A549 (cell line): ENCODE measurements around the gene VENTX. TPM values are rescaled to one million over a fixed set of nuclear protein-coding genes. Genes with fewer than 3 reads are reported as not detected.

Experiments used
- ATAC-seq, 2 experiments: fragments of 200-7000 bp in 1 of 2; fragments of >200 bp in 1 of 2; cut with Nextera tagmentation in 1 of 2; cut with Tn5 transposase in 1 of 2; 3 replicates each; pipeline versions ENCODE4 v1.8.0 to v1.9.1; 2018 to 2020; ENCODE audit warnings: mild to moderate bottlenecking in 1 of 2, moderate library complexity in 1 of 2
- CTCF ChIA-PET: fragments of 300-600 bp; sonication (Branson Sonifier 250); formaldehyde crosslinking; extraction: SDS; loops from one replicate; lab custom pipeline; 2021; ENCODE audit warnings: antibody characterized with exemption, inconsistent platforms; lab: Yijun Ruan, JAX
- POLR2A ChIA-PET: fragments of 350-600 bp; formaldehyde crosslinking; extraction: SDS; loops from one replicate; lab custom pipeline; 2021; ENCODE audit warnings: antibody characterized with exemption, inconsistent platforms; lab: Yijun Ruan, JAX
- DNase-seq, 2 experiments: peaks; one replicate each; pipeline versions ENCODE4 v3.0.0 to v3.0.0-alpha.2; 2011 to 2016; ENCODE audit warnings: low read depth in 1 of 2, low spot score in 1 of 2
- FAIRE-seq: peaks from 2 replicates; lab custom pipeline; 2011; peaks lifted over from hg19 to GRCh38; lab: Jason Lieb, UNC
- H3K27ac ChIP-seq, 2 experiments: fragments of >200 bp; sonication (Bioruptor Twin); formaldehyde crosslinking; 3 replicates each; pipeline ENCODE4 v1.5.1; 2016 to 2017
- H3K4me1 ChIP-seq: fragments of >200 bp; sonication (Bioruptor Twin); formaldehyde crosslinking; 3 replicates; pipeline ENCODE4 v1.6.1; 2016
- H3K4me2 ChIP-seq: fragments of >200 bp; sonication (Bioruptor Twin); formaldehyde crosslinking; 3 replicates; pipeline ENCODE4 v1.6.1; 2016
- H3K4me3 ChIP-seq: fragments of >200 bp; sonication (Bioruptor Twin); formaldehyde crosslinking; 3 replicates; pipeline ENCODE4 v1.5.1; 2016
- H3K9me3 ChIP-seq: fragments of >200 bp; sonication (Bioruptor Twin); formaldehyde crosslinking; 3 replicates; pipeline ENCODE4 v1.6.1; 2016
- BCL3 ChIP-seq: fragments of >200 bp; sonication (Bioruptor Twin); formaldehyde crosslinking; IDR thresholded peaks from 3 replicates; pipeline ENCODE4 v1.6.1; 2016
- BHLHE40 ChIP-seq: IDR thresholded peaks from 2 replicates; pipeline ENCODE4 v1.6.1; 2012; ENCODE audit warnings: low read depth, low read length, inconsistent platforms
- GATA3 ChIP-seq: IDR thresholded peaks from 2 replicates; pipeline ENCODE4 v1.6.1; 2012; ENCODE audit warnings: borderline replicate concordance
- HDAC2 ChIP-seq: fragments of 200-600 bp; sonication (generic); IDR thresholded peaks from 2 replicates; pipeline ENCODE4 v1.6.1; 2016
- HOXA7 ChIP-seq: fragments of 250-450 bp; sonication (Bioruptor Pico); IDR thresholded peaks from 2 replicates; pipeline ENCODE4 v1.5.0; 2020; ENCODE audit warnings: mild to moderate bottlenecking, moderate library complexity
- HOXB5 ChIP-seq: fragments of 250-450 bp; sonication (Bioruptor Pico); IDR thresholded peaks from 2 replicates; pipeline ENCODE4 v1.5.0; 2020; ENCODE audit warnings: mild to moderate bottlenecking, moderate library complexity
- MAFK ChIP-seq: fragments of 450-650 bp; IDR thresholded peaks from 2 replicates; pipeline ENCODE4 v1.6.1; 2014; ENCODE audit not compliant: partially characterized antibody
- MAX ChIP-seq: IDR thresholded peaks from 2 replicates; pipeline ENCODE4 v1.6.1; 2012
- MYC ChIP-seq: IDR thresholded peaks from 2 replicates; pipeline ENCODE4 v1.6.1; 2012; ENCODE audit warnings: mild to moderate bottlenecking, inconsistent platforms, low read length, improper control_type of control experiment, borderline replicate concordance
- NPAS2 ChIP-seq: fragments of 250-450 bp; sonication (Bioruptor Pico); IDR thresholded peaks from 2 replicates; pipeline ENCODE4 v1.8.0; 2022; ENCODE audit warnings: mild to moderate bottlenecking, moderate library complexity, borderline replicate concordance
- PBX3 ChIP-seq: IDR thresholded peaks from 2 replicates; pipeline ENCODE4 v1.6.1; 2012
- POLR2A ChIP-seq: IDR thresholded peaks from 2 replicates; pipeline ENCODE4 v1.6.1; 2012; ENCODE audit warnings: mild to moderate bottlenecking, low read length
- RFX5 ChIP-seq: fragments of 450-650 bp; IDR thresholded peaks from 2 replicates; pipeline ENCODE4 v1.7.1; 2014; ENCODE audit warnings: antibody characterized with exemption, mild to moderate bottlenecking, moderate library complexity
- RNF2 ChIP-seq: fragments of 200-600 bp; sonication (generic); IDR thresholded peaks from 2 replicates; pipeline ENCODE4 v1.6.1; 2016; ENCODE audit warnings: low read depth, mild to moderate bottlenecking, antibody characterized with exemption, moderate library complexity, borderline replicate concordance
- USF2 ChIP-seq: fragments of 450-650 bp; IDR thresholded peaks from 2 replicates; pipeline ENCODE4 v1.6.1; 2014; ENCODE audit warnings: antibody characterized with exemption
- ZSCAN20 ChIP-seq: fragments of 250-450 bp; sonication (Bioruptor Pico); IDR thresholded peaks from 2 replicates; pipeline ENCODE4 v1.8.0; 2022; ENCODE audit warnings: mild to moderate bottlenecking, moderate library complexity
- WGBS: methylation state at CpG from one replicate; pipeline ENCODE4 v1.1.6; 2017; ENCODE audit errors: missing lambda C conversion rate; 5-methylcytosine and 5-hydroxymethylcytosine counted together
- polyA plus RNA-seq, 4 experiments: library from polyadenylated mRNA; depleted of rRNA in 3 of 4; stranded (reverse); fragments of >200 nt; fragmentation: RNase III in 1 of 4; extraction: RNeasy Plus Mini Kit Qiagen cat#74134 plus additional on column Dnase treatment in 1 of 4; gene quantifications; 2 replicates in 3 of 4; 3 replicates in 1 of 4; pipeline ENCODE4 v1.2.3, GENCODE V29; 2011 to 2017

Gene VENTX
- polyA plus RNA-seq, 2 of the 4 experiments (the other 2 are of a cell fraction): not detected

- ATAC-seq (no peak), FAIRE-seq (no peak), DNase-seq (no peak)
- WGBS: 66% methylated on average over 19 of the region's 25 CpGs
- peaks cover 20% of the 10 kb centered on the region for H3K4me1 ChIP-seq
- TF ChIP-seq MYC: no peak
- ChIA-PET POLR2A (no interaction called here), CTCF (interaction anchor here (1.2 to 2.0 kb wide), 2 partner anchors 16 to 26 kb away, joined by 3 to 13 read pairs; no protein-coding TSS in a partner anchor)
- no peak overlapping the region for H3K4me3 ChIP-seq
- no peak overlapping the region for H3K27ac ChIP-seq
- H3K9me3 ChIP-seq: no peaks in the 10 kb centered on the region
- no peak overlapping the region for H3K4me2 ChIP-seq
Observed at GRCh38 chr10:133241501-133242205, 4.0 kb downstream of the VENTX start.

GRCh38 chr10:133242611-133243356 lies 5.1 kb downstream of the VENTX start:
- TF ChIP-seq USF2 (peak; percentile 85), MAX (no peak), NPAS2 (CRISPR knock-in tag) (peak; percentile 57), BHLHE40 (peak; percentile 21), GATA3 (no peak)
- DNase-seq (no peak), FAIRE-seq (no peak), ATAC-seq (no peak)
- POLR2A ChIA-PET: no interaction called here
- no peak overlapping the region for H3K27ac ChIP-seq
- 57% methylated on average over 26 of the region's 27 CpGs for WGBS
- H3K4me3 ChIP-seq: no peak overlapping the region
- CTCF ChIA-PET: interaction anchor here (2.0 kb wide), 1 partner anchor 15 kb away, joined by 13 read pairs; no protein-coding TSS in a partner anchor
- peaks cover 8% of the 10 kb centered on the region for H3K4me1 ChIP-seq
- no peak overlapping the region for H3K4me2 ChIP-seq
- H3K9me3 ChIP-seq: no peaks in the 10 kb centered on the region

- H3K4me1 ChIP-seq: peaks cover 8% of the 10 kb centered on the region
- no peak overlapping the region for H3K4me2 ChIP-seq
- DNase-seq (no peak), FAIRE-seq (no peak), ATAC-seq (no peak)
- no peak overlapping the region for H3K4me3 ChIP-seq
- 69% methylated on average over 9 of the region's 14 CpGs for WGBS
- H3K9me3 ChIP-seq: no peaks in the 10 kb centered on the region
- H3K27ac ChIP-seq: no peak overlapping the region
- POLR2A ChIA-PET: no interaction called here
- TF ChIP-seq RNF2 (no peak), BCL3 (no peak), ZSCAN20 (CRISPR knock-in tag) (no peak), HOXA7 (CRISPR knock-in tag) (no peak), HDAC2 (no peak), RFX5 (no peak)
- CTCF ChIA-PET: no interaction called here
Observed at GRCh38 chr10:133243593-133243992, 5.9 kb downstream of the VENTX start.

- ATAC-seq (peak in 1 of 2 experiments; percentile 7; a peak in 1 of 6 replicates), FAIRE-seq (no peak)
- TF ChIP-seq HOXB5 (CRISPR knock-in tag) (no peak), MAFK (no peak), NPAS2 (CRISPR knock-in tag) (no peak), POLR2A (no peak), PBX3 (no peak), RNF2 (no peak)
- TF ChIP-seq, all 56 proteins: peak for 0
- ChIA-PET CTCF (interaction anchor here (1.0 to 3.7 kb wide), 4 partner anchors 10 to 121 kb away, joined by 3 to 39 read pairs (median 6); no protein-coding TSS in a partner anchor), POLR2A (no interaction called here)
- Histone ChIP-seq H3K4me1 (peaks cover 8% of the 10 kb centered on the region), H3K4me2 (peak overlapping the region; percentile 5; the same call in 2 of the 3 replicates), H3K27ac (peak overlapping the region in 1 of 2 experiments; percentile 71; a peak in 3 of 6 replicates), H3K9me3 (no peaks in the 10 kb centered on the region), H3K4me3 (no peak overlapping the region)
- peak in 1 of 2 experiments; percentile 37 for DNase-seq
- WGBS: 75% methylated on average over 21 of the region's 33 CpGs
Observed at GRCh38 chr10:133245439-133246235, 8.0 kb downstream of the VENTX start.
